ENCODE measurements around the gene WDR5.

Gene WDR5

DNA sequence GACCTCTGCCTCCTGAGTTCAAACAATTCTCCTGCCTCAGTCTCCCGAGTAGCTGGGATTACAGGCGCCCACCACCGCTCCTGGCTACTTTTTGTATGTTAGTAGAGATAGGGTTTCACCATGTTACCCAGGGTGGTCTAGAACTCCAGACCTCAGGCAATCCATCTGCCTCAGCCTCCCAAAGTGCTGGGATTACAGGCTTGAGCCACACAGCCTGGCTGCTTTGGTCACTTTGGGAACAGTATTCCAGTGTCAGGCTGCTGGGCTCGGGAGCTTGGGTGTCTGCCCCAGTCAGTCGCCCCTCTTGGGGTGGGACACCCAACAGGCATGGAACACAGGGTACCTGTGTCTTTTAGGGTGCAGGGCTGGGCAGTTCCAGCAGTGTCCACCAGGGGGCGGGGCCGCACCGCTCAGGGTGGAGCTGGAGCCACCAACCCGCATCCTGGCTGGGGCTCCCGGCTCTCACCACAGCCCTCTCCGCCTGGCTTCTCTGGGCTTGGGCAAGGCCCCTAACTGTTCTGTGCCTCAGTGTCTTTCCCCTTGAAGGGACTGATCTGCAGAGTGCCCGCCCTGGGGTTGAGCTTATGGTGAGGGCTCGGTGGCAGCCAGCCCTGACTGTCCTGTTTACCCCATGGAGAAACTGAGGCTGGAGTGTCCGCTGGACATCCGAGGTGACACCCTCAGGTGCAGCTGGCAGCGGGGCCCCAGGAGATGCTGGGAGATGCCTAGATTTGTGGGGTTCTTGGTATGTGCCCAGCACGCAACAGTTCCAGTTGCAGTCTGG is 34.8 kb downstream of the WDR5 start:
- H2AFZ ChIP-seq (ENCODE audit: low read length): no peak overlapping the region
- H3K79me2 ChIP-seq (ENCODE audit: low read length): no peaks in the 10 kb centered on the region
- no peaks in the 10 kb centered on the region for H3K9me3 ChIP-seq (replicated peaks; ENCODE audit: insufficient read depth, low read length)
- no peaks in the 10 kb centered on the region for H3K9me2 ChIP-seq (replicated peaks; ENCODE audit: insufficient read depth, low read length)
- H3K27me3 ChIP-seq (replicated peaks; ENCODE audit: insufficient read depth, low read length): peaks cover 61% of the 10 kb centered on the region
- TF ChIP-seq EZH2 (optimal IDR thresholded peaks at IDR 0.05; ENCODE audit: low read depth, low read length) (no peak), CTCF (IDR thresholded peaks at IDR 0.05; ENCODE audit: low read length) (no peak), EZH2phosphoT487 (IDR thresholded peaks at IDR 0.05; ENCODE audit: low read length) (no peak)
- H3K36me3 ChIP-seq (replicated peaks; ENCODE audit: insufficient read depth, low read length): no peaks in the 10 kb centered on the region
- H4K20me1 ChIP-seq (ENCODE audit: insufficient read depth, low read length): no peaks in the 10 kb centered on the region
- no peaks in the 10 kb centered on the region for H3F3A ChIP-seq (ENCODE audit: insufficient read depth, low read length)
- no peaks in the 10 kb centered on the region; the same call in 1 of the 2 replicates for H3K4me1 ChIP-seq (ENCODE audit: low read length)
- no peak overlapping the region for H3K27ac ChIP-seq (ENCODE audit: low read length)
- H3K9ac ChIP-seq (ENCODE audit: low read length): no peak overlapping the region
- no peak overlapping the region for H3K4me2 ChIP-seq (ENCODE audit: low read depth, low read length)
- no peak for DNase-seq
- H3K4me3 ChIP-seq (ENCODE audit: low read length): no peak overlapping the region

GRCh38 chr9:134171316-134172197 is 35.7 kb downstream of the WDR5 start:
- no peak overlapping the region for H2AFZ ChIP-seq (ENCODE audit: low read length)
- no peak overlapping the region for H3K9ac ChIP-seq (ENCODE audit: low read length)
- H3K27ac ChIP-seq (ENCODE audit: low read length): no peak overlapping the region
- H3F3A ChIP-seq (ENCODE audit: insufficient read depth, low read length): no peaks in the 10 kb centered on the region
- H3K4me3 ChIP-seq (ENCODE audit: low read length): no peak overlapping the region
- no peaks in the 10 kb centered on the region for H3K9me2 ChIP-seq (replicated peaks; ENCODE audit: insufficient read depth, low read length)
- TF ChIP-seq EZH2 (optimal IDR thresholded peaks at IDR 0.05; ENCODE audit: low read depth, low read length) (no peak), EZH2phosphoT487 (IDR thresholded peaks at IDR 0.05; ENCODE audit: low read length) (no peak), CTCF (IDR thresholded peaks at IDR 0.05; ENCODE audit: low read length) (no peak)
- H3K4me2 ChIP-seq (ENCODE audit: low read depth, low read length): no peak overlapping the region
- no peaks in the 10 kb centered on the region for H3K4me1 ChIP-seq (ENCODE audit: low read length)
- no peaks in the 10 kb centered on the region for H3K9me3 ChIP-seq (replicated peaks; ENCODE audit: insufficient read depth, low read length)
- no peaks in the 10 kb centered on the region for H3K79me2 ChIP-seq (ENCODE audit: low read length)
- no peaks in the 10 kb centered on the region for H4K20me1 ChIP-seq (ENCODE audit: insufficient read depth, low read length)
- H3K27me3 ChIP-seq (replicated peaks; ENCODE audit: insufficient read depth, low read length): peaks cover 69% of the 10 kb centered on the region
- no peaks in the 10 kb centered on the region for H3K36me3 ChIP-seq (replicated peaks; ENCODE audit: insufficient read depth, low read length)
- no peak for DNase-seq

GRCh38 chr9:134172198-134173126 is 36.6 kb downstream of the WDR5 start:
- H3F3A ChIP-seq (ENCODE audit: insufficient read depth, low read length): no peaks in the 10 kb centered on the region
- no peaks in the 10 kb centered on the region for H3K79me2 ChIP-seq (ENCODE audit: low read length)
- no peaks in the 10 kb centered on the region for H4K20me1 ChIP-seq (ENCODE audit: insufficient read depth, low read length)
- H3K36me3 ChIP-seq (replicated peaks; ENCODE audit: insufficient read depth, low read length): no peaks in the 10 kb centered on the region
- peaks cover 74% of the 10 kb centered on the region for H3K27me3 ChIP-seq (replicated peaks; ENCODE audit: insufficient read depth, low read length)
- no peaks in the 10 kb centered on the region for H3K4me1 ChIP-seq (ENCODE audit: low read length)
- no peak overlapping the region for H3K27ac ChIP-seq (ENCODE audit: low read length)
- no peak for TF ChIP-seq EZH2 (optimal IDR thresholded peaks at IDR 0.05; ENCODE audit: low read depth, low read length)
- no peak for TF ChIP-seq CTCF (IDR thresholded peaks at IDR 0.05; ENCODE audit: low read length)
- TF ChIP-seq EZH2phosphoT487 (IDR thresholded peaks at IDR 0.05; ENCODE audit: low read length): no peak
- DNase-seq: no peak
- no peaks in the 10 kb centered on the region for H3K9me3 ChIP-seq (replicated peaks; ENCODE audit: insufficient read depth, low read length)
- no peak overlapping the region for H3K4me3 ChIP-seq (ENCODE audit: low read length)
- no peaks in the 10 kb centered on the region for H3K9me2 ChIP-seq (replicated peaks; ENCODE audit: insufficient read depth, low read length)
- no peak overlapping the region for H2AFZ ChIP-seq (ENCODE audit: low read length)
- no peak overlapping the region for H3K4me2 ChIP-seq (ENCODE audit: low read depth, low read length)
- no peak overlapping the region for H3K9ac ChIP-seq (ENCODE audit: low read length)
